Measurements from ENCODE around the gene TOM1L2.

DNA sequence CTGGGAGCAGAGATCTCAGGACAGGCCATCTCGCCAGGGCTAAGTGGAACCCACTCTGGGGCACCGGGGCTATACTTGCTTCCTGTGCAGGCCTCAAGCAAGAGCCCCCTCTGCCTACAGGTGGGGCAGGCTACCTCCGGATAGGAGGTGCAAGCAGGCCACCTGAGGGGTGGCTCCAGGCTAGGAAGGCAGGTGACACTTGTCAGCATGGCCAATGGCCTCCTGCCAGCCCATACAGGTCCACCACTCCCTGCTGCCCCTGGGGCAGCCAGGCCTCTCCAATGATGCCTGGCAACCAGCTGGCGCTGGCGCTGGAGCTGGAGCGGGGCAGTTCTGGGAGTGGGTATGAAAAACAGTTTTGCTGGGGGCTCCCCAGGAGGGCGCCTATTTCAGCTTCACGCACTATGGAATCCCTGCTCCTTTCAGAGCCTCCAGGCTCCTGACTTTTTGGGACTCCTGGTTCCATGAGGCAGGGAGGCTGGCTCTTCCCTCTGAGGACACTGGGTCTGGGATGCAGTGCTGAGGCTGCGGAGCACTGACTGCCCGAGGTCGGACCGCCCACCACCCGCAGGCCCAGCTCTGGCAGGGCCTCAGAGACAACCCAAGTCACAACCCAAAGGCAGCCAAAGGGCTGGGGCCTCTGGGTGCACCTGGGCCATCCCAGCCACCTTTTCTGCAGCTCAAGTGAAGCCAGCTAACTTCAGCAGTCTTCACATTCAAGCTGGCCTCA lies 127.0 kb downstream of the TOM1L2 start:
- no peak for TF ChIP-seq POLR2A (IDR thresholded peaks at IDR 0.05)
- TF ChIP-seq, protein P1, sequence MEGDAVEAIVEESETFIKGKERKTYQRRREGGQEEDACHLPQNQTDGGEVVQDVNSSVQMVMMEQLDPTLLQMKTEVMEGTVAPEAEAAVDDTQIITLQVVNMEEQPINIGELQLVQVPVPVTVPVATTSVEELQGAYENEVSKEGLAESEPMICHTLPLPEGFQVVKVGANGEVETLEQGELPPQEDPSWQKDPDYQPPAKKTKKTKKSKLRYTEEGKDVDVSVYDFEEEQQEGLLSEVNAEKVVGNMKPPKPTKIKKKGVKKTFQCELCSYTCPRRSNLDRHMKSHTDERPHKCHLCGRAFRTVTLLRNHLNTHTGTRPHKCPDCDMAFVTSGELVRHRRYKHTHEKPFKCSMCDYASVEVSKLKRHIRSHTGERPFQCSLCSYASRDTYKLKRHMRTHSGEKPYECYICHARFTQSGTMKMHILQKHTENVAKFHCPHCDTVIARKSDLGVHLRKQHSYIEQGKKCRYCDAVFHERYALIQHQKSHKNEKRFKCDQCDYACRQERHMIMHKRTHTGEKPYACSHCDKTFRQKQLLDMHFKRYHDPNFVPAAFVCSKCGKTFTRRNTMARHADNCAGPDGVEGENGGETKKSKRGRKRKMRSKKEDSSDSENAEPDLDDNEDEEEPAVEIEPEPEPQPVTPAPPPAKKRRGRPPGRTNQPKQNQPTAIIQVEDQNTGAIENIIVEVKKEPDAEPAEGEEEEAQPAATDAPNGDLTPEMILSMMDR (IDR thresholded peaks at IDR 0.05), result no peak

Measured in uterus (tissue), 2 donors.